ENCODE results near the gene SIRT5.

The SIRT5 gene

DNA sequence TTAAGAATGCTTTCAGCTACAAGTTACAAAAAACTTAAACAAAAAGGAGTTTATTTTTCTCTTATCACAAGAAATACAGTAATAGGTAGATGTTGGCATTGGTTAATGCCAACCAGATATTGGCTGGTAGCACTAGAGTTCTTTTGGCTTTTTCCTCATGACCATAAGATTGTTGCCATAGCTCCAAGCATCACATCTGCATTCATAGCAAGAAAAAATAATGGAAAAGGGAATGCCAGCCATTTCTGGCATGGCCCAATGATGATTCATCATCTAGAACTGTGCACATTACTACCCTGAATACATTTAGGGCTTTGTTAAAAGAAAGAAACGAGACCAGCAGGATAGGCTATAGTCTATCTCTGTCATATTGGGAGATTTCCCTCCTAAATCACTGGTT lies 20.8 kb upstream of the SIRT5 start:
- no peak for DNase-seq (ENCODE audit: low spot score)

DNA sequence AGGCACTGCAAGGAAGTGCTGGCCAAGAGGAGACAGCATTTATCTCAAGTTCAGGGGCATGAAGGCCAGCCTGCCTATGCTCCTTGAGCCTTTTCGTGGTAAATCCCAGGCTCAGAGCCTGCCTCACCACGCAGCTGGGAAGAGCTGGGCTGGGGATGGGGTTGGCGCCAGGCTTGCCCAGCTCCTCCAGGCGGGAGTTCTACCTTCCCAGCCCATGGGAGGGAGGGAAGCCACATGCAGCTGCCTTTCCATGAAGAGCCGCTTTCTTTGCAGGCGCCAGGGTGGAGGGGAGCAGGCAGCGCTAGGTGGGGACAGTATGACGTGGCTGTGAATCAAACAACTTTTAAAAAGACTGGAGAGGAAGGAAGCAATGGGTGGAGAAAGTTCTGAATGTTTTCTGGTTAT lies 19.5 kb upstream of the SIRT5 start:
- DNase-seq (ENCODE audit: low spot score) = peak; percentile 65

DNA sequence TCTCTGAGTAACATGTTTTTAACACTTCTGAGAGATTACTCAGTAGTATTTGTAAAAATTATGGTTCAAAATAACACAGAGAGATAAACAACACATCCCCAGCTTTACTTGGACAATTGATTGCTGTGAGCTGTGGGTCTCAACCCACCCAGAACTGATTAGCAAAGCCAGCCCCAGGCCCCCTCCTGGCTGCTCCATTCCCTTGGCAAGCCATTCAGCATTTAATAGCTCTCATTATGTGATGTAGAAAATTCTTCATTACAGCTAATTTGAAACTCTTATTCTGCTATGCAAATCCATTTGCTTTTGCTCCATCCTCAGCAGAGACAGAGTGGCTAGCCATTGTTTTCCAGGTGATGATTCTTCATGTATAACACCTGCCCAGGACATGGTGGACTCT lies 16.6 kb upstream of the SIRT5 start:
- no peak for DNase-seq (ENCODE audit: low spot score)

DNA sequence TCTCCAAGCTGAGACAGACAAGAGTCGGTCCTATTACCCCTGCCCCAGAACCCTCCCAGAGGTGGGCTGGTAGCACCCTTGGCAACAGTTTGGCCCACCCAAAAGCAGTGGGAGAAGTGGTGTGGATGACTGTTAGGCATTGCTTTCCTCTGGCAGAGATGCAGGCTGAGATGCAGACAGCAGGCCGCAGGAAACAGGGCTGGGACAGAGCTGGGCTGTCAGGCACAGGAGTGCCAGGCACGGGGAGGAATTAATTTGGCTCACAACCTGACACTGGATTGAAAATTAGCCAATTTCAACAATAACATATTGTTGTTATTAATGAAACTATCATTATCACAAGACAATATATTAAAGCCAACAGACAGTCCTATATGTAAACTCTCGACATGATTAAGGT lies 15.7 kb upstream of the SIRT5 start:
- DNase-seq (ENCODE audit: low spot score) = no peak

DNA sequence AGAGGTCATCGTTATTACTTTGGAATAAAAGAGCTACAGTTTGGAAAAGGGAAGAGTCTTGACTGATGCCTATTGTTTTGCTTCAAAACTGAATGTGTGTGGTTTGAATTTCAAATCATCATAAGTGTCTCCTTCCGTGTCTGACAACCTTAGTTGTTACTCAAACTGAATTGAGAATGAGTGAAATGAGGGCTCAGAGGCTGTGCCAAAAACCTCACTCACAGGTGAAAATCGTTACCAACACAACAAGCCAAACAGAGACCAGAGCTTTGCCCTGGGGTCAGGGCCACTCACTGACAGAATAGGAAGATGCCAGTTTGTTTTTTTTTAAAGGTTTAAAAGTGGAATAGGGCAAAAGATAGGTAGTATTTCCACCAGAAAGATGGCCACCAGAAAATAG lies 15.2 kb upstream of the SIRT5 start:
- DNase-seq (ENCODE audit: low spot score) = no peak

DNA sequence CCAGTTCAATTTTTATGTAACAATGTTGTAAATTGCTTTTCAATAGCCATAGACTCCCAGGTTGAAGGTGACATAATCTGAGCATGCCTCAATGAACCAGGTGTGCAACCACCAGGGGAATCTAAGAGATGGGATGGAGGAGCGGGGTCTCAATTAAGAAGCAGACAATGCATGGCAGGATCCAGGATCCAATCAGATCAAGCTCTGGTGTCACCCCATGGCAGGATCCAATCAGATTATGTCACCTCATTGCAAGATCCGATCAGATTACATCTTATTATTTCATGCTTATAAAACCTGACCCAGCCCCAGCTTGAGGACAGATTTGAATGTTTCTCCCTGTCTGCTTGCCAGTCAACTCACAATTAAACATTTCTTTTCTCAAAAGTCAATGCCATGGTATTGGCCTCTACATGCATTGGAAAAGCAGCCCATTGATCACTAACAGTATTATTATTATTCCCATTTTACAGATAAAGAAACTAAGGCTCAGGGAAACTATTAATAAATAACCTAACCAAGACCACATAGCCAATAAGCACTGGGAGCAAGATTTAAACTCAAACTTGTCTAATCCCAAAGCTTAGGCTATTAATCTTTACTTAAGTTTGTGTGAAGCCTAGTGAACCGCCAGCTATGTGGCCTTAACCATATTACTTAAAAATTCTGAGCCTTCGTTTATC lies 14.3 kb upstream of the SIRT5 start:
- DNase-seq (ENCODE audit: low spot score) = no peak

DNA sequence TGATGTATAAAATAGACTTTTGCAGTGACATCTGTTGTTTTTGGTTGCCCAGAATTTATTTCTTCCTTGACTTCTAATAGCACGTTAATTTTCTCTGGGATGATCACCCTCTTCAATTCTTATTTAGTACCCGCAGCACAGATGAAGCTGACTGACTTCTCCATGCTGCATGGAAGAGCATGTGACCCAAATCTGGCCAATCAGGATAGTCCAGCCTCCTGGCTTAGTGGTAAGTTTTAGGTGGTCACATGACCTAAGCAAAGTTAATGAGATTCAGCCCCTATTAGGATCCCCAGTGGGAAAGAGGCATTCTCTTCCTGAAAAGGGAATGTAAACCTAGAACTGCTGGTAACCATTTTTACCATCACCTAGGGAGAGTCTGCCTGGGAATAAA lies 13.8 kb upstream of the SIRT5 start:
- peak; percentile 59 for DNase-seq (ENCODE audit: low spot score)

DNA sequence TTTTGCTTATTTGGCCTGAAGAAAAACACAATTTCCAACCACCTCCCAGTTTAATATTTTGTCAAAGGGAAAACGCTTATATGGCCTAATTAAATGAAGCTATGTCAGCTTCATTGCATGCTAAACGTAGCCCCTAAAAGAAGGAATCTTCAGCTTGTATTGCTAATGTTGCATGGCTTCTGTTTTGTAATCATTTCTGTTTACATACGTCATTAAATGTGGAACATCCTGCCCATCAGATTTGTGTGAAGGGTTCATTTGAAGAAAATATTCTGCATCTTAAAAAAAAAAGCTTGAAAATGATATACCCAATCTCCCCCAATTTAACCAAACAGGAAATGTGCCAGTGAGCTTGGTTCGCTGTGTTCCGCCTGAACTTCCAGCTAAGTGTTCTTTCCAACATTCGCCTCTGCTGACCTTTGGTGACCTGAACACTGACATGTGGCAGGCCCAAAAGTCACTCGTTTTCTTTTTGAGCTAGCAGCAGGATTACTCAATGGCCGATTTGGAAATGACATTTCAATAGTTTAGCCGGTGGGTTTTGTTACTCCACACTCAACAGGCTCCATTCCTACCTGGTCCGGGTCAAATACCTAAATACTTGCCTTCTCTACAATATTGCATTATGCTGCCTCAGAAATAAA lies 12.7 kb upstream of the SIRT5 start:
- DNase-seq (ENCODE audit: low spot score) = no peak

DNA sequence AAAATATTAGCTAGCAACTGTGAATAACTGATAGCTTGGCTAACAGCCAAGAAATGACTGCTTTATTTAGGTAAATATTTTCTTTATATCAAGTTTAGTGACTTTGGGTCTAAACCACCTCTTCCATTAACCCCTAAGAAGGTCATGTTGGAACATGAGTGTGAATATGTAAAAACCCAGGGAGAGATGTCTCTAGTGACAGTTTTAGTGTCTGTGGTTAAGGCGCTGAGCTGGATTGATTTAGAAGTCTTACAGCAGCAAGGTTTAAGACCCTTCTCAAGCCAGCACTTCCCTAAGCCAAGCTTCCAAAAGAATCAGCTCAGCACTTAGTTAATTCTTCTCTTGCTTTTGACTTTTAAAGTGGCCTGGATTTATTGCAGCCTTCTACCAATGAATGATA lies 11.4 kb upstream of the SIRT5 start:
- no peak for DNase-seq (ENCODE audit: low spot score)

DNA sequence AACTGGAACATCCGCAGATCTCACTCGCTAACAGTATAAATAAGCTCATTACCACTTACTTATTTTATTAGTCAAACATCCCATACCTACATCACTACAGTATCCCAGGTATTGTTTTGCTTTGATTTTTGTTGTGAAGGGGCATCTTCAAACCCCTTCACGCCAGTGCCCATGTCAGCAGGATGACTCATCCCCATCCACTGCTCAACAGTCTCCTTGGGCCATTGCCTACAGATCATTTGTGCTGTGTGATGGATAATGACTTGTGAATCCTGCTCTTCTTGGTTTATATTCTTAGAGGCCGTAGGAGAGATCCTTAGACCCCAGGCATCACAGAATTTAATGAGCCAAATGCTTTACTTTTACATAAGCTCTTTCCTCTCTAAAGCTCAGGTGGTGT lies 8.5 kb upstream of the SIRT5 start:
- DNase-seq (ENCODE audit: low spot score) = no peak

DNA sequence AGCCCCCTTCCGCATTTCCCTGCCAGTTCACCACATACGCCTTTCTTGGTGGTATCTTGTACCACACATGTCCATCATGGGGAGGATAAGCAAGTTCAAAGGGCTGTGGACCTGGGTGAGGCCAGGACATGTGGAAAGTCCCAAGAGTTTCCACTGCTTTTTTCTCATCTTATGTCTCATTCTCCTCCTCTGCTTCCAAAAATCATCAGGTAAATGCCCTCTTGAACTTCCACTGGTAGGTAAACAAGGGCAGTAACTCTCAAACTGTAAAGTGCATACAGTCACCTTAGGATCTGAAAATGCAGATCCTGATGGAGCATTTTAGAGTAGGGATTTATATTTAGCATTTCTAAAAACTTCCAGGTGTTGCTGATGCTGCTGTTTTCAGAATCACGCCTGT lies 7.9 kb upstream of the SIRT5 start:
- DNase-seq (ENCODE audit: low spot score) = no peak

DNA sequence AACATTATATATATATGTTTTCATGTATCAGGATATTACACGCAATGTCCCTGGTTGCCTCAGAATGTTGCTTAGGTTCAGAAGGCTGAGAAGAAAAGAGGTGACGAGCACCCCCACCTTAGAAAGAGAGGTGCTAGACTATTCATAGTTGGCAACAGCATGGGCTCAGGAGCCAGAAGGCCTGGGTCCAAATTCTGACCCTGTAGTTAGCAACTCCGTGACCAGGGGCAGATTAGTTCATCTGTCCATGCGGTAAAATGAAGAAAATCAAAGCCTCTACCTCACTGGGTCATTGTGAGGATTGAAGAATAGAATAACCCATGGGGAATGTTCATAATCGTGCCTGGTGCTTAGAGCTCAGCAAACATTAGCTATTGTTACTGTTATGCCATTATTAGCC lies 5.4 kb upstream of the SIRT5 start:
- DNase-seq (ENCODE audit: low spot score) = no peak

DNA sequence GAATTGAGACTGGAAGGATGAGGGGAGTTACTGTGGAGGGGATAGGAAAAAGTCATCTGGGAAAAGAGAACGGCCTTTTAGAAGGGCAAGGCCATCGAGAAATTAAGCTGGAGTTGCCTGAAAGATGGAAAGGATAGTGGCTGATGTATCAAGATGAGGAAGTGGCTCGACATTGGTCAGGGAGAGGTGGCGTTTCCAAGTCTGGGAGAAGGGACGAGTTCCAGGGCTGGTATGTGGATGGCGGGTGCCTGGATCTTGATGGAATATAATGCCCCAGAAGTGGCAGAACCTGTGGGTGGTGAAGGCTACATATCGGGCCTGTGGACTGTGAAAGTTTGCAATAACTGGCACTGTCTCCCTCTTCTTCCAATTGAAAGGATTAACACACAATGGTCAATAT lies 2.2 kb upstream of the SIRT5 start:
- no peak for DNase-seq (ENCODE audit: low spot score)

DNA sequence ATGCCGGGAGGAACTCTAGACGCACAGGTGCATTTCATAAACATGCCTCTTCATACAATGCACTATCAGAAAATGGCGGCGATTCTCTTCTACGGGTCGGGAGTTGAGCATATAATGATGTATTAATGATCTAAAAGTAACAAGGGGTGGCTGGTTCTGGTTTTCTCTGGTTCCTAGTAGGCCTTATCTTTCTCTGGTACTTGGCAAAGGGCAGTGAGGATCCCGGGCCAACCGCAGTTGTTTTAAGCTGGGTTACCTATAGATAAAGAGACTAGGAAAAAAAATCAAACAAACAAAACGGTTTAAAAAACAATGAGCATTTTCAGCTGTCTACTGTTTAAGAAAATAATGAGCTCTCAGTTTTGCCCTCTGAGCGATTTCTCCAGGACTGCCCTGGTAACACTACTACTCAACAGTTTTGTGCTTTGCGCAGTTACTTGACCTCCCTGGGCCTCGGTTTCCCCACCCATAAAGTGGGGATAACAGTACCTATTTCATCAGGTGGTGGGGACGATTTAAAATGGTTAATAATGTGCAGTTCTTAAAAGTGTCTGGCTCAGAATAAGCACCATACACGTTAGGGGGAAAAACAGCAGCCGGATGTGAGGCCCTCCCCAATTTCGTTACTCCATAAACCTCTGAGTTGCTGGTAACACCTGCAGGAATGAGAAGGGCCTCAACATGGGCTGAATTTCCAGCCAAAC lies 1.3 kb upstream of the SIRT5 start:
- no peak for DNase-seq (ENCODE audit: low spot score)

DNA sequence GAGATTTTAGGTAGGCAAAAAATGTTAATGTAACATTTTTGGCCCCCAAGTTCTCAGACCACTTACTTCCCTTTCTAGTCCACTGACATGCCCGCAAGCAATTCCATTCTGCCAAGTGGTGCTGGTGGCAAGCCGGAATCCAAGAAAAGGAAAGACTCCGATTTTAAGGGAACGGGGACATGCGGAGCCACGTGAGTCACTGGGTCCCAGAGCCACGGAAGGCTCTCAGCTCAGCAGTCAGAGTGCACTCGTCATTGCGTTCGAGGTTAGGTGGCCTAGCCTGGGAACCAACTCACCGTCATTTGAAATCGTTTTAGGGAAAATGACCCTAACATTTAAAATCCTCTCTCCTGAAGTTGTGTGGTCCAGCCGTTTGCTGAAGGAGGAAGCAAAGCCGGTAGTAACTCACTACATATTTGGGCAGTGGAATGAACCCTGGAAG lies 711 bp upstream of the SIRT5 start:
- peak; percentile 34 for DNase-seq (ENCODE audit: low spot score)

DNA sequence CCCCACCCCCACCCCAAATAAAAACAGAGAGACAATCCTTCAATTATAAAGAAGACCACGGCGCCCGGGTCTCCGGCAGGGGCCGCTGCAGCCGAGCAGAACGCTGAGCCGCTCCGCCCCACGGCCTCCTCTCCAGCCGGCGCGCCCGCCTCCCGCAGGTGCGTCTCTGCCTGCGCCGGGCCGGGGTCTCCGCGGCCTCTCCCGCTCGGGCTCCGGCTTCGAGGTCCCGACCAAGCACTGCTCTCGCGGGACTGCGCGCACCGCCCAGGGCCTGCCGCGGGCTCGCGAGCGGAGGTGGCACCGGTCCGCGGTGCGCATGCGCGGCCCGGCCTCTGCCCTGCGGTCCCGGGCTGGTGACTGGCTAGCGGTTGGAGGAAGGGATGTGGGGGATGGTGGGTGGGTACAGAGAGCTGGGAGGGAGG lies 241 bp upstream of the SIRT5 start:
- DNase-seq (ENCODE audit: low spot score) = peak; percentile 98

DNA sequence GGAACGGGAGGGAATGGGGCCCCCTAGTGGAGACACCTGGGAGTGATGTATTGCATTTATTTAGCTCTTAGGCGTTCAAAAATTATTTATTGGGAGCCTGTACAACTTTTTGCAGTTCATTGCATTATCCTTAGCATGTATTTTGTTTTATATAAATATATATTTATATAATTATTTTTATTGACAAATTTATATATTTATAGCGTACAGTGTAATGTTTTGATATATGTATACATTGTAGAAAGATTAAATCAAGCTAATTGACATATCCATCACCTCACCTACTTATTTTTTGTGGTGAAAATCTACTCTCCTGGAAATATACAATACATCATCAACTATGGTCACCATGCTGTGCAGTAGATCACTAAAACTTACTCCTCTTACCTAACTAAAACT lies 975 bp downstream of the SIRT5 start:
- no peak for DNase-seq (ENCODE audit: low spot score)

DNA sequence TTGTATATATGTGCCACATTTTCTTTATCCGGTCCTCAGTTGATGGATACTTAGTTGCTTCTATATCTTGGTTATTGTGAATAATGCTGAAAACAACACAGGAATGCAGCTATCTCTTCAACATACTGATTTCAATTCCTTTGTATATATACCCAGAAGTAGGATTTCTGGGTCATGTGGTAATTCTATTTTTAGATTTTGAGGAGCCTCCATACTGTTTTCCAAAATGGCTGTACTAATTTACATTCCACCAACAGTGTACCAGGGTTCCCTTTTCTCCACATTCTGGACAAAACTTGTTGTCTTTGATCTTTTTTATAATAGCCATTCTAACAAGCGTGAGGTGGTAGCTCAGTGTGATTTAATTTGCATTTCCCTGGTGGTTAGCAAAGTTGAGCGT lies 1.6 kb downstream of the SIRT5 start:
- DNase-seq (ENCODE audit: low spot score) = no peak

DNA sequence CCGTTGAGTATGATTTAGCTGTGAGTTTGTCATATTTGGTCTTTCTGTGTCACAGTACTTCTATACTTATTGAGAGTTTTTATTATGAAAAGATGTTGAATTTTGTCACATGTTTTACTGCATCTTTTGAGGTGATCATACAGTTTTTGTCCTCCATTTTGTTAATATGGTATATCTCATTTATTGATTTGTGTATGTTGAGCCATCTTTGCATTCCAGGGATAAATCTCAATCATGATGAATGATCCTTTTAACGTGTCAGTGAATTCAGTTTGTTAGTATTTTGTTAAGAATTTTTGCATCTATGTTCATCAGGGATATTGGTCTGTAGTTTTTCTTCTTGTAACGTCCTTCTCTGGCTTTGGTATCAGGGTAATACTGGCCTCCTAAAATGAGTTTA lies 3.5 kb downstream of the SIRT5 start:
- no peak for DNase-seq (ENCODE audit: low spot score)

DNA sequence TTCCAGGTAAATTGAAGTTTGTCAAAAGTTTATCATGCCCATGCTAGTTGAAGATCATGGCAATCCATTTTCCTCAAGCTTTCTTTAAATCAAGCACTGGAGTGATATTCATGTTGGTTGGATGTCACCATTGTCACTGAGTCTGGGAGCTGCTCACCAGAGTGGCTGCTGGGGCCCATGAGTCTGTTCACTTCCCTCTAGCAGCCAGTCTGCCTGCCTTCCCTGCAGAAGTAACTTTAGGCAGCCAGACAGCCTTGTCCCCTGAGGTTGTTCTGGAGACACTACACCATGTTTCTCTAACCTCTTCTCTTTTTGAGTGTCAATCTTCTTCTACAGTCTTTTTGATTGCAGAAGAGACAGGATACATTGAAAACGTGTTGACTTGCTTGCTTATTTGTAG lies 5.5 kb downstream of the SIRT5 start:
- DNase-seq (ENCODE audit: low spot score) = no peak

DNA sequence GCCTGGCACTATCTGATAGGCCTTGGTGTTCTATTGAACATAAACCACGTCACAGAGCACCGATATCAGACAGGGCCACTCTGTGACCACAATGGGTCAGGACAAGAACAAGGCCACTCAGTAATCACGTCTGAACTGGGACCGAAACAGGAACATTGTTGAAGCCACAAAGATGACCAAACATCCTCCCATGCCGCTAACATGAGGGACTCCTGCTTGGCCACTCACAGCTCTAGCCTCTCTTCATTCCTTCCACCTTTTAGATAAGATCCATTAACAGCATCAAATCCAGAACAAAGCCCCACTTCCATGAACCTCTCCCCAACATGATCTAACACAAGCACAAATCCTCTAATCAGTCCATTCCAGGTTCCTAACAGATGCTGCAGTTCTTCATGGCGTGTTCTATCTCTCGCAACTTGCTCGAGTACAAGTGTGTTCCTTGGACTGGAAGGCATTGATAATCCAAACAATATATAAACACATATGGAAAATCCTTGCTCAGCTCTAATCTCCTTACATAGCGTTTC lies 7.4 kb downstream of the SIRT5 start:
- no peak for DNase-seq (ENCODE audit: low spot score)

DNA sequence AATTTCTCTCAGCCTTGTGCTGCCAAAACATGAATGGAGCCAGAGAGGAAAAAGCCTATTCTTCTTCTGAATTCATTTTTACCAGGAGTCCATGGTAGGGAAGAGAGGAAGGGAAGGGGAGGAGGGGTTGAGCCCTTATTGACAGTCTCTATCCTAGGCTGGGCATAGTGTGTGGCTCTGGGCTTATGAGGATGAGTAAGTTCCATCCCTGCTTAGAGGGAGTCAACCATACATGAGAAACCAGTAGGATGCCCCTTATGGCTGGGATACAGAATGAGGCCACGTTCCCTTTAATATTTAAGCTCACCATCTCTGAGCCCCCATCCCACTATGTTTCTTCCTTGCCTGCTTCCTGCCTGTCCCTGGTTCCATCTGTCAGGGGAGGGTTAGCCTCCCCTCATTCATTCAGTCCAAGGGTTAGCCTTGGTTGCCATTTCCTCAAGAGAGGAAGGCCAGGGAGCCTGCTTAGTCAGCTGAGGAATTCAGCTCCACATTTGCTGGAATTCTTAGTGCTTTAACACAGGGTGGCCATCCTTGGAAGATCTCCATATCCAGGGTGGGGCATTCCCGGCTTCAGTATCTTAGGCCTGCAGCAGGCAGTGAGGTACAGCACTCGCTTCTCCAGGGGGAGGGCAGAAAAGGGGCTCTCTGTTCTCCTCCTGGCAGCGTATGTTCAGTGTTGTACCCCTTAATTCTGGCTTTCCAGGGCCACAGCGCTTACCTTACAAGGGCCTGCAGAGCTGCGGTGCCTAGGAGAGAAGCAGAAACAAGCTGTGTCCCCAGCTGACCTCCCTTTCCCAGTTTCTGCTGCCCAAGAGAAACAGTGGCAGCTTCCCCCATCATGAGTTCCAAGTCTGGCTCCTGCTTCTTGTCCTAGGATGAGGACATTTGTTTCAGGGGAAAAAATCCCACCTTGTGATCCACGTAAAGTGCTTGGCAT lies 12.5 kb downstream of the SIRT5 start:
- no peak for DNase-seq (ENCODE audit: low spot score)
